Colonic mucosa (tissue), 4 donors: ENCODE data around the gene CZIB. TPM values are rescaled to one million over a fixed set of nuclear protein-coding genes. Genes with fewer than 3 reads are reported as not detected.

Experiments
- DNase-seq: peaks from one replicate; pipeline ENCODE4 v3.0.0-alpha.2; 2020
- H3K27ac ChIP-seq: fragments of 200-600 bp; one replicate; pipeline ENCODE4 v1.8.0; 2021
- H3K27me3 ChIP-seq: fragments of 200-600 bp; one replicate; pipeline ENCODE4 v1.8.0; 2021
- H3K36me3 ChIP-seq: fragments of 200-600 bp; one replicate; pipeline ENCODE4 v1.8.0; 2021
- H3K4me1 ChIP-seq: fragments of 200-600 bp; one replicate; pipeline ENCODE4 v1.8.0; 2021; ENCODE audit warnings: mild to moderate bottlenecking
- H3K4me3 ChIP-seq: fragments of 200-600 bp; one replicate; pipeline ENCODE4 v1.8.0; 2021
- H3K9ac ChIP-seq, 2 donors: one replicate each; pipeline ENCODE4 v1.7.0; 2013; ENCODE audit warnings: control low read depth in 2 of 2, low read depth in 2 of 2, low read length in 2 of 2
- H3K9me3 ChIP-seq: fragments of 200-600 bp; one replicate; pipeline ENCODE4 v1.8.0; 2021
- intact Hi-C: fragments of 100-400 bp; cut with DNase I; formaldehyde crosslinking; loops from one replicate; pipeline ENCODE4 v1.14.1; 2022
- total RNA-seq, 2 donors: library from RNA; stranded (reverse); fragmentation: NEBNext Ultra II Directional in 1 of 2; extraction: Animal tissue kit (Norgen Biotek cat#: 25700) in 1 of 2; gene quantifications; one replicate each; pipeline ENCODE4 v1.2.1, GENCODE V29; 2021
- TF ChIP-seq, protein P1 (sequence below): fragments of 200-600 bp; IDR thresholded peaks from one replicate; pipeline ENCODE4 v1.8.0; 2022; ENCODE audit warnings: antibody characterized with exemption, mild to moderate bottlenecking
- donor health status: healthy.
- donor health status: DM: no; HTN: no; CAD: no.
- donor health status: DM: no; HTN: no; CAD: no.

CZIB gene
- total RNA-seq, 2 donors from 2014 or later: 34.6 to 43.9 TPM

DNA sequence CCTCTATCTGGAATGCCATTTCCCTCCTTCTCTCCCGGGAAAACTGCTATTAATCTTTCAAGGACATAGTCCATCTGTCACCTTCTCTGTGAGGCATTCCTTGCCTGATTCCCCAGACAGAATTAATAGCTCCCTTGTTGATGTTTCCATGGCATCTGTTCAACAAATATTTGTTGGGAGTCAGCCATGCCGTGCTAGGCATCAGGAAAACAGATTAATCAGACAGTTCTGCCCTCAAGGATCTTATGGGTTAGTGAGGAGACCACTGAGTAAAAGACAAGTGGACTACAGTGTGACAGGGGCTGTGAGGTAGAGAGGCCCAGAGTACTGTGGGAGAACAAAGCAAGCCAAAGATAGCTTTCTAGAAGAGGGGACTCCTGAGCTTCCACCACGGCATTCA is 29.3 kb upstream of the CZIB start:
- H3K27me3 ChIP-seq: no peaks in the 10 kb centered on the region
- DNase-seq: no peak
- no peaks in the 10 kb centered on the region for H3K36me3 ChIP-seq
- H3K27ac ChIP-seq: no peak overlapping the region
- TF ChIP-seq, protein P1, sequence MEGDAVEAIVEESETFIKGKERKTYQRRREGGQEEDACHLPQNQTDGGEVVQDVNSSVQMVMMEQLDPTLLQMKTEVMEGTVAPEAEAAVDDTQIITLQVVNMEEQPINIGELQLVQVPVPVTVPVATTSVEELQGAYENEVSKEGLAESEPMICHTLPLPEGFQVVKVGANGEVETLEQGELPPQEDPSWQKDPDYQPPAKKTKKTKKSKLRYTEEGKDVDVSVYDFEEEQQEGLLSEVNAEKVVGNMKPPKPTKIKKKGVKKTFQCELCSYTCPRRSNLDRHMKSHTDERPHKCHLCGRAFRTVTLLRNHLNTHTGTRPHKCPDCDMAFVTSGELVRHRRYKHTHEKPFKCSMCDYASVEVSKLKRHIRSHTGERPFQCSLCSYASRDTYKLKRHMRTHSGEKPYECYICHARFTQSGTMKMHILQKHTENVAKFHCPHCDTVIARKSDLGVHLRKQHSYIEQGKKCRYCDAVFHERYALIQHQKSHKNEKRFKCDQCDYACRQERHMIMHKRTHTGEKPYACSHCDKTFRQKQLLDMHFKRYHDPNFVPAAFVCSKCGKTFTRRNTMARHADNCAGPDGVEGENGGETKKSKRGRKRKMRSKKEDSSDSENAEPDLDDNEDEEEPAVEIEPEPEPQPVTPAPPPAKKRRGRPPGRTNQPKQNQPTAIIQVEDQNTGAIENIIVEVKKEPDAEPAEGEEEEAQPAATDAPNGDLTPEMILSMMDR: no peak
- intact Hi-C loops: no loop called here
- H3K4me1 ChIP-seq: no peaks in the 10 kb centered on the region
- no peaks in the 10 kb centered on the region for H3K9me3 ChIP-seq
- no peak overlapping the region for H3K4me3 ChIP-seq
- no peak overlapping the region for H3K9ac ChIP-seq

- intact Hi-C loops: no loop called here
- TF ChIP-seq, protein P1: no peak
Observed at GRCh38 chr1:53246261-53247134, 26.1 kb upstream of the CZIB start.

GRCh38 chr1:53244141-53244540 is 23.7 kb upstream of the CZIB start:
- Histone ChIP-seq H3K9ac (no peak overlapping the region), H3K36me3 (no peaks in the 10 kb centered on the region), H3K4me1 (no peaks in the 10 kb centered on the region), H3K9me3 (no peaks in the 10 kb centered on the region), H3K27me3 (no peaks in the 10 kb centered on the region), H3K4me3 (no peak overlapping the region), H3K27ac (no peak overlapping the region)
- intact Hi-C loops: no loop called here
- no peak for DNase-seq
- TF ChIP-seq, protein P1: no peak

More at GRCh38 chr1:53246261-53247134, 26.1 kb upstream of the CZIB start:
- H3K36me3 ChIP-seq: no peaks in the 10 kb centered on the region
- H3K27ac ChIP-seq: no peak overlapping the region
- no peak overlapping the region for H3K9ac ChIP-seq
- H3K27me3 ChIP-seq: no peaks in the 10 kb centered on the region
- DNase-seq: no peak
- H3K4me1 ChIP-seq: no peaks in the 10 kb centered on the region
- H3K9me3 ChIP-seq: no peaks in the 10 kb centered on the region
- no peak overlapping the region for H3K4me3 ChIP-seq

DNA sequence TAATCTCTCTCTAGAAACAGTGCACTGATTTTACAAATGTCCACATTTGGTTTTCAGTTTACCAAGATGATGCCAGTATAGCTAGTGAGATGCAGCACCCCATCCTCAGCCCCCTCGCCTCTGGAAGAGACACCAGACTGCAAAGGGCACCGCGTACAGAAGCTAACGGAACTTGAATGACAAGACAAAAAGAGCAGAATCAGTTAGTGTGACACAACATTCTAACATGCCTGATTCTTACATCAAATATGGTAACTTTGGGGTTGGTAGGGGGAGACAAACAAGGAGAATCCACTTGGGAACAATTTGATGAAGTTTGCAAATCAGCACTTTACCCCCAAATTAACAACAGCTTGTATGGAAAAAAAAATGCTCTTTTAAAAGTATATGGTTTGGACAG is 21.9 kb upstream of the CZIB start:
- TF ChIP-seq, protein P1: no peak
- Histone ChIP-seq H3K27me3 (no peaks in the 10 kb centered on the region), H3K4me3 (no peak overlapping the region), H3K36me3 (no peaks in the 10 kb centered on the region), H3K4me1 (peaks cover 3% of the 10 kb centered on the region), H3K9me3 (no peaks in the 10 kb centered on the region), H3K9ac (no peak overlapping the region), H3K27ac (no peak overlapping the region)
- no peak for DNase-seq
- intact Hi-C loops: no loop called here

DNA sequence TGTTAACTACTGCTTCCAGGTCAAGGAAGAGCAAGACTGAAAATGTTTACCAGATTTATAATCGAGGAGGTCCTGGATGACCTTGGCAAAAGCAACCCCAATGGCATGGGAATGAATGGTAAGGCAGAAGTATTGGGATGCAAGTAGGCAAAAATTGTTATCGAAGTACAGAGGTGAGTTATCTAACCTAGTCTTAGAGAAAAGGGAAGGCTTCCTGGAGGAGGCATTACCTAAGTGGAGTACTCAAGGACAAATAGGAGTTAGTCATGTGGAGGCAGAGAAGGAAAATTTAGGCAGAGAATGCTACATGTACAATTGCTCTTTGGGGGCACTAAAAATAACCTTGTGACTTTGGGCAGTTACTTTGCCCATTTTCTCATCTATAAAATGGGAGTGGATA is 21.4 kb upstream of the CZIB start:
- Histone ChIP-seq H3K9me3 (no peaks in the 10 kb centered on the region), H3K4me1 (peaks cover 3% of the 10 kb centered on the region), H3K9ac (no peak overlapping the region), H3K27ac (no peak overlapping the region), H3K4me3 (no peak overlapping the region), H3K36me3 (no peaks in the 10 kb centered on the region), H3K27me3 (no peaks in the 10 kb centered on the region)
- TF ChIP-seq, protein P1: no peak
- DNase-seq: no peak
- intact Hi-C loops: no loop called here
